Colonic mucosa (tissue), 4 donors: ENCODE results near the gene USP15. TPM values are rescaled to one million over a fixed set of nuclear protein-coding genes. Genes with fewer than 3 reads are reported as not detected.

Experiments
- DNase-seq: peaks from one replicate; pipeline ENCODE4 v3.0.0-alpha.2; 2020
- H3K27ac ChIP-seq: fragments of 200-600 bp; one replicate; pipeline ENCODE4 v1.8.0; 2021
- H3K27me3 ChIP-seq: fragments of 200-600 bp; one replicate; pipeline ENCODE4 v1.8.0; 2021
- H3K36me3 ChIP-seq: fragments of 200-600 bp; one replicate; pipeline ENCODE4 v1.8.0; 2021
- H3K4me1 ChIP-seq: fragments of 200-600 bp; one replicate; pipeline ENCODE4 v1.8.0; 2021; ENCODE audit warnings: mild to moderate bottlenecking
- H3K4me3 ChIP-seq: fragments of 200-600 bp; one replicate; pipeline ENCODE4 v1.8.0; 2021
- H3K9ac ChIP-seq, 2 donors: one replicate each; pipeline ENCODE4 v1.7.0; 2013; ENCODE audit warnings: control low read depth in 2 of 2, low read depth in 2 of 2, low read length in 2 of 2
- H3K9me3 ChIP-seq: fragments of 200-600 bp; one replicate; pipeline ENCODE4 v1.8.0; 2021
- intact Hi-C: fragments of 100-400 bp; cut with DNase I; formaldehyde crosslinking; loops from one replicate; pipeline ENCODE4 v1.14.1; 2022
- total RNA-seq, 2 donors: library from RNA; stranded (reverse); fragmentation: NEBNext Ultra II Directional in 1 of 2; extraction: Animal tissue kit (Norgen Biotek cat#: 25700) in 1 of 2; gene quantifications; one replicate each; pipeline ENCODE4 v1.2.1, GENCODE V29; 2021
- TF ChIP-seq, protein P1 (sequence below): fragments of 200-600 bp; IDR thresholded peaks from one replicate; pipeline ENCODE4 v1.8.0; 2022; ENCODE audit warnings: antibody characterized with exemption, mild to moderate bottlenecking
- donor health status: healthy.
- donor health status: DM: no; HTN: no; CAD: no.
- donor health status: DM: no; HTN: no; CAD: no.

USP15 gene
- total RNA-seq, 2 donors from 2014 or later, result 50.3 to 63.0 TPM

GRCh38 chr12:62261876-62262517 is 1.8 kb downstream of the USP15 start:
- DNase-seq, result no peak

DNA sequence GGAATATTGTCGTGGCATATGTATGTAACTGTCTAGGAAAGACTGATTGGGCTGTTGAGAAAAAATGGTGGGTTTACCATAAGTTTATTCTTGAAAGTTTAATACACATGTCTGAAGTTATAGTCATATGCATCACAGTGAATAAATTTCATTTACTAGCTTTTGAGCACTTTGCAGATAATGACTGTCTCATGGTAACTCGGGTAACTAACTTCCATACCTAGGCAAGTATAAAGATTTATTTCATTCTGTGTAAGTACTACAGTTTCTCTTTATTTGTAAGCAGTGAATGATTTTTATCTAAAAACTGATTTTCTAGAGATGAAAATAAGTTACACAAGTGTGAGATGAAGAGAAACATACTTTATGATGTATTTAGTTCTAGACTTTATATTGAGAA is 3.0 kb downstream of the USP15 start:
- no peaks in the 10 kb centered on the region for H3K36me3 ChIP-seq
- DNase-seq, result no peak
- H3K4me1 ChIP-seq, result peaks cover 13% of the 10 kb centered on the region
- TF ChIP-seq, protein P1, sequence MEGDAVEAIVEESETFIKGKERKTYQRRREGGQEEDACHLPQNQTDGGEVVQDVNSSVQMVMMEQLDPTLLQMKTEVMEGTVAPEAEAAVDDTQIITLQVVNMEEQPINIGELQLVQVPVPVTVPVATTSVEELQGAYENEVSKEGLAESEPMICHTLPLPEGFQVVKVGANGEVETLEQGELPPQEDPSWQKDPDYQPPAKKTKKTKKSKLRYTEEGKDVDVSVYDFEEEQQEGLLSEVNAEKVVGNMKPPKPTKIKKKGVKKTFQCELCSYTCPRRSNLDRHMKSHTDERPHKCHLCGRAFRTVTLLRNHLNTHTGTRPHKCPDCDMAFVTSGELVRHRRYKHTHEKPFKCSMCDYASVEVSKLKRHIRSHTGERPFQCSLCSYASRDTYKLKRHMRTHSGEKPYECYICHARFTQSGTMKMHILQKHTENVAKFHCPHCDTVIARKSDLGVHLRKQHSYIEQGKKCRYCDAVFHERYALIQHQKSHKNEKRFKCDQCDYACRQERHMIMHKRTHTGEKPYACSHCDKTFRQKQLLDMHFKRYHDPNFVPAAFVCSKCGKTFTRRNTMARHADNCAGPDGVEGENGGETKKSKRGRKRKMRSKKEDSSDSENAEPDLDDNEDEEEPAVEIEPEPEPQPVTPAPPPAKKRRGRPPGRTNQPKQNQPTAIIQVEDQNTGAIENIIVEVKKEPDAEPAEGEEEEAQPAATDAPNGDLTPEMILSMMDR, result no peak
- H3K9me3 ChIP-seq, result no peaks in the 10 kb centered on the region
- intact Hi-C loops, result loop anchor here (5.0 kb wide), 1 partner anchor 339 kb away; no protein-coding TSS in a partner anchor
- H3K27me3 ChIP-seq, result no peaks in the 10 kb centered on the region
- no peak overlapping the region for H3K9ac ChIP-seq
- no peak overlapping the region for H3K27ac ChIP-seq
- H3K4me3 ChIP-seq, result no peak overlapping the region

More at GRCh38 chr12:62261876-62262517, 1.8 kb downstream of the USP15 start:
- H3K27ac ChIP-seq, result no peak overlapping the region
- no peaks in the 10 kb centered on the region for H3K9me3 ChIP-seq
- peak overlapping the region; percentile 96 for H3K4me3 ChIP-seq
- H3K9ac ChIP-seq, result no peak overlapping the region
- H3K4me1 ChIP-seq, result peaks cover 13% of the 10 kb centered on the region
- no peaks in the 10 kb centered on the region for H3K27me3 ChIP-seq
- no peaks in the 10 kb centered on the region for H3K36me3 ChIP-seq
- TF ChIP-seq, protein P1, result no peak
- intact Hi-C loops, result loop anchor here (5.0 kb wide), 1 partner anchor 340 kb away; no protein-coding TSS in a partner anchor

- H3K4me3 ChIP-seq, result no peak overlapping the region
- no peak overlapping the region for H3K27ac ChIP-seq
- TF ChIP-seq, protein P1, result no peak
- no peak overlapping the region for H3K9ac ChIP-seq
- DNase-seq, result no peak
- H3K4me1 ChIP-seq, result peaks cover 13% of the 10 kb centered on the region
- intact Hi-C loops, result loop anchor here (5.0 kb wide), 1 partner anchor 338 kb away; no protein-coding TSS in a partner anchor
- H3K9me3 ChIP-seq, result no peaks in the 10 kb centered on the region
- H3K36me3 ChIP-seq, result no peaks in the 10 kb centered on the region
- H3K27me3 ChIP-seq, result no peaks in the 10 kb centered on the region
These were observed 3.8 kb downstream of the USP15 start for GRCh38 chr12:62263966-62264365.

DNA sequence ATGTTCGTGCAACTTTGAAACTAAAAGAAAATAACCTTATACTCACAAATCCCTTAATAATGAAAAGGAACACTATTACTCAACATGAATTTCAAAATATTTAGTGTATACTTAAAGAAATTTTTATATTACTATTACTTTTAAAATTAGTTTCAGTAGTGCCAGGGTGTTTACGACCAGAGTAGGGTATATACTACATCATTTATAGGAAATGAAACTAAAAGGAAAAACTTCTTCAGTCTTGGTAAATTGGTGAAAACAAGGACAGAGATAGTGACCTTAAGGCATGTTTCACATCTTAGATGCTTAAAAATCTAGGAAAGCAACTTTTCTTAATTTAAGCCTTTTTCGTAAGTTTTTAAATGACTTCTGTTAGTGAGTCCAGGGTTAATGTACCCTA is 4.5 kb downstream of the USP15 start:
- H3K27me3 ChIP-seq, result no peaks in the 10 kb centered on the region
- DNase-seq, result no peak
- no peaks in the 10 kb centered on the region for H3K36me3 ChIP-seq
- peaks cover 13% of the 10 kb centered on the region for H3K4me1 ChIP-seq
- H3K27ac ChIP-seq, result no peak overlapping the region
- no peak overlapping the region for H3K4me3 ChIP-seq
- no peaks in the 10 kb centered on the region for H3K9me3 ChIP-seq
- intact Hi-C loops, result loop anchor here (5.0 kb wide), 1 partner anchor 338 kb away; no protein-coding TSS in a partner anchor
- TF ChIP-seq, protein P1, result no peak
- no peak overlapping the region for H3K9ac ChIP-seq

DNA sequence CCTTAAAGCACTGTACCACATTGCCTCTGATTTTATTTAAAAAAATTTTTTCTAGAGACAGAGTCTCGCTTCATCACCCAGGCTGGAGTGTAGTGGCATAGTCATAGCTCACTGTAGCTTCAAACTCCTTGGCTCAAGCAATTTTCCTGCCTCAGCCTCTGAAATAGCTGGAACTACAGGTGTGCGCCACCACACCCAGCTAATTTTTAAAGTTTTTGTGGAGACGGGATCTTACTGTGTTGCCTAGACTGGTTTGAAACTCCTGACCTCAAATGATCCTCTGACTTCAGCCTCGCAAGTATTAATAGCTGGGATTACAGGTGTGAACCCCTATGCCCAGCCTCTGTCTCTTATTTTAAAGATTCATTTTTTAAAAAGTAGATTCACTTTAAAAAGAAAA is 5.3 kb downstream of the USP15 start:
- Histone ChIP-seq H3K36me3 (no peaks in the 10 kb centered on the region), H3K27me3 (no peaks in the 10 kb centered on the region), H3K9me3 (no peaks in the 10 kb centered on the region), H3K9ac (no peak overlapping the region), H3K4me3 (no peak overlapping the region), H3K4me1 (peaks cover 13% of the 10 kb centered on the region), H3K27ac (no peak overlapping the region)
- intact Hi-C loops, result no loop called here
- DNase-seq, result no peak
- TF ChIP-seq, protein P1, result no peak
